H1 (cell line): ENCODE data around the gene UGT2A2.

Experiments used
- CBX5 ChIP-seq: fragments of 300-800, 300-1000 bp; sonication (generic); IDR thresholded peaks from 2 replicates; pipeline ENCODE4 v1.7.1; 2016; ENCODE audit warnings: antibody characterized with exemption, low read length, low read depth
- CTCF ChIP-seq, 3 experiments: IDR thresholded peaks; 1 replicate in 2 of 3; 2 replicates in 1 of 3; pipeline versions ENCODE4 v1.5.1 to v1.6.1; 2011; ENCODE audit warnings: low read length in 3 of 3, mild to moderate bottlenecking in 3 of 3, inconsistent platforms in 2 of 3, low read depth in 1 of 3, moderate library complexity in 1 of 3; ENCODE audit not compliant: insufficient read depth in 1 of 3; ENCODE audit errors: control extremely low read depth in 1 of 3
- FOSL1 ChIP-seq: IDR thresholded peaks from 2 replicates; pipeline ENCODE4 v1.6.1; 2011; ENCODE audit warnings: mild to moderate bottlenecking, low read depth, low read length, moderate library complexity; ENCODE audit not compliant: insufficient read depth
- MAFK ChIP-seq: IDR thresholded peaks from 2 replicates; pipeline ENCODE4 v1.6.1; 2012; ENCODE audit warnings: low read depth, mild to moderate bottlenecking, improper control_type of control experiment, low read length
- POLR2AphosphoS5 ChIP-seq: IDR thresholded peaks from 2 replicates; pipeline ENCODE4 v1.6.1; 2011; ENCODE audit warnings: low read depth, low read length
- TAF1 ChIP-seq: IDR thresholded peaks from 2 replicates; pipeline ENCODE4 v1.6.1; 2011; ENCODE audit warnings: mild to moderate bottlenecking, low read depth, low read length
- TBP ChIP-seq: IDR thresholded peaks from 2 replicates; pipeline ENCODE4 v1.6.1; 2011; ENCODE audit warnings: low read depth, low read length, improper control_type of control experiment
- TCF12 ChIP-seq: IDR thresholded peaks from 2 replicates; pipeline ENCODE4 v1.6.1; 2011; ENCODE audit warnings: low read depth, mild to moderate bottlenecking, low read length

- TF ChIP-seq MAFK (no peak), TBP (no peak), FOSL1 (no peak), CTCF (IDR thresholded peaks at IDR 0.05; ENCODE audit: control extremely low read depth in 1 of 3, insufficient read depth in 1 of 3, low read depth in 1 of 3, low read length in 3 of 3) (no peak), CBX5 (no peak), POLR2AphosphoS5 (no peak), TCF12 (no peak), TAF1 (no peak)
These were observed 49.6 kb downstream of the UGT2A2 start for GRCh38 chr4:69589884-69590283.
